LNCAP (cell line): ENCODE results near the gene LDB1.

ENCODE experiments used
- TF ChIP-seq, protein P1 (sequence below): fragments of 450-650 bp; IDR thresholded peaks from 2 replicates; pipeline ENCODE4 v1.5.1; 2017; ENCODE audit warnings: mild to moderate bottlenecking

LDB1 gene

DNA sequence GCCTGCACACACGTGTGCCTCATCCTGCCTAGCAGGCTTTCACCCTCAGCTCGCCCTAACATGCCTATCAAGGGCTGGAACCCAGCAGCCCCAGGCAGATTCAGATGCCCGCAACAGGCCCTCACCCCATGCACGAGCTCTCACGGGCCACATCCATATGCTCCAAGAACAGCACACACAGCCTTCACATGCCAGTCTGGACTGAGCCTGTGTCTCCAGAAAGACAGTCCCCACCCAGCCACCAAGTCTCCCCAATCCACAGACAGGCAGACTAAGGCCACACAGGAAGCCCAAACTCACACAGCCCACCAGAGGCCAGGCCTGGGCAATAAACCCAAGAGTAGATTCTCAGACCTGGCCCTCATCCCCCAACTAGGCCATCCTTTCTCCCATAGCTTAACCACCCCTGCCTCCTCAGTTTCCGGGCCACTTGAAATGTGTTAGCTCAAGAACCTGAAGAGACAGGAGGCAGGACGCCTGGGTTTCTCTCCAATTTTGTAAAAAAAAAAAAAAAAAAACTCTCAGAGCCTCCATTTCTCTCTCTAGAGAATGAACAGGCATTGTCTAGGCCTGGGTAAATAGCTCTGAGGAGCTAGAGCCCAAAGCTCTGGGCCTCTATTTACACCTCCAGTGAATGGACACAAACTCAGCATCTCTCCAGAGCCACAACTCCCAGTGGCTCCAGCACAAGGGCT lies 6.8 kb downstream of the LDB1 start:
- TF ChIP-seq, protein P1, sequence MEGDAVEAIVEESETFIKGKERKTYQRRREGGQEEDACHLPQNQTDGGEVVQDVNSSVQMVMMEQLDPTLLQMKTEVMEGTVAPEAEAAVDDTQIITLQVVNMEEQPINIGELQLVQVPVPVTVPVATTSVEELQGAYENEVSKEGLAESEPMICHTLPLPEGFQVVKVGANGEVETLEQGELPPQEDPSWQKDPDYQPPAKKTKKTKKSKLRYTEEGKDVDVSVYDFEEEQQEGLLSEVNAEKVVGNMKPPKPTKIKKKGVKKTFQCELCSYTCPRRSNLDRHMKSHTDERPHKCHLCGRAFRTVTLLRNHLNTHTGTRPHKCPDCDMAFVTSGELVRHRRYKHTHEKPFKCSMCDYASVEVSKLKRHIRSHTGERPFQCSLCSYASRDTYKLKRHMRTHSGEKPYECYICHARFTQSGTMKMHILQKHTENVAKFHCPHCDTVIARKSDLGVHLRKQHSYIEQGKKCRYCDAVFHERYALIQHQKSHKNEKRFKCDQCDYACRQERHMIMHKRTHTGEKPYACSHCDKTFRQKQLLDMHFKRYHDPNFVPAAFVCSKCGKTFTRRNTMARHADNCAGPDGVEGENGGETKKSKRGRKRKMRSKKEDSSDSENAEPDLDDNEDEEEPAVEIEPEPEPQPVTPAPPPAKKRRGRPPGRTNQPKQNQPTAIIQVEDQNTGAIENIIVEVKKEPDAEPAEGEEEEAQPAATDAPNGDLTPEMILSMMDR = no peak

DNA sequence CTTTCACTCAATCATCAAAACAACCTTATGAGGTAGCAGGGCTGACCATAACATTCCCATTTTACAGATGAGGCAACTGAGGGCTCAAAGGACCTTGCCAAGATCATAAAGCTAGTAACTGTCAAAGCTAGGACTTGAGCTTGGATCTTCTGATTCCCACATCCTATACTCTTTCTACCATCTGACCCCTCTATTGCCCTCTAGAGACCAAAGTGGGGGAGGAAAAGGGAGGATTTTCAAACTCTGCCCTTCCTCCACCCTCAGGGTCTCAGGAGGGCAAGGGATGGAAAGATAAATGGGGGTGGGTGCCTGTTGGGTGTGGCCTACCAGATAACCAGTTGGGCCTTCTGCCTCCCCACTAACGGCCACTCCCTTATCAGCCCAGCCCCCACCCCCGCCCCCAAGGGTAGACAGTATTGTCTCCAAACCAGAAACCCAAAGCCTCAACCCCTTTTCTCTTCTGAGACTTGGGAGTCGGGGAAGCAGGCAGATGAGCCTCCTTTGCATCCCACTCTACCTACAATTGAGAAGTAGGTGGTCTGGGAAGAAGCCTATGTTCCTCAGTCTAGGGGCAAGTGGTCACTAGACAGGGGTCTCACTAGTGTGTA lies 7.9 kb downstream of the LDB1 start:
- TF ChIP-seq, protein P1 = no peak

DNA sequence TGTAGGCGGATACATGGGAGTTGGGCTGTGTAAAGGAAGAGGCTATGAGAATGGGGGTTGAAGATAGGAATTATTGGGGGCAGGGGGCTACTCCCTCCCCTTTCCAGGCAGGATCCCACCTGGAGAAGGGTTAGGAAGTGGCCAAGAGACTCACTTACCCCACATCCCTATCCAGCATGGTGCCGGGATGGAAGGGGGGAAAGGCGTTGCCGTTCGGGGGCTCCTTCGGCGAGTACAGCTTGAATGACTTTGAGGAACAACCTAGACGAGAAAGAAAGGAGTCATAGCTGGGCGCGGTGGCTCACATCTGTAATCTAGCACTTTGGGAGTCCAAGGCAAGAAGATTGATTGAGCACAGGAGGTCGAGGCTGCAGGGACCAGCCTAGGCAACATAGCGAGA lies 8.9 kb downstream of the LDB1 start:
- TF ChIP-seq, protein P1 = no peak

DNA sequence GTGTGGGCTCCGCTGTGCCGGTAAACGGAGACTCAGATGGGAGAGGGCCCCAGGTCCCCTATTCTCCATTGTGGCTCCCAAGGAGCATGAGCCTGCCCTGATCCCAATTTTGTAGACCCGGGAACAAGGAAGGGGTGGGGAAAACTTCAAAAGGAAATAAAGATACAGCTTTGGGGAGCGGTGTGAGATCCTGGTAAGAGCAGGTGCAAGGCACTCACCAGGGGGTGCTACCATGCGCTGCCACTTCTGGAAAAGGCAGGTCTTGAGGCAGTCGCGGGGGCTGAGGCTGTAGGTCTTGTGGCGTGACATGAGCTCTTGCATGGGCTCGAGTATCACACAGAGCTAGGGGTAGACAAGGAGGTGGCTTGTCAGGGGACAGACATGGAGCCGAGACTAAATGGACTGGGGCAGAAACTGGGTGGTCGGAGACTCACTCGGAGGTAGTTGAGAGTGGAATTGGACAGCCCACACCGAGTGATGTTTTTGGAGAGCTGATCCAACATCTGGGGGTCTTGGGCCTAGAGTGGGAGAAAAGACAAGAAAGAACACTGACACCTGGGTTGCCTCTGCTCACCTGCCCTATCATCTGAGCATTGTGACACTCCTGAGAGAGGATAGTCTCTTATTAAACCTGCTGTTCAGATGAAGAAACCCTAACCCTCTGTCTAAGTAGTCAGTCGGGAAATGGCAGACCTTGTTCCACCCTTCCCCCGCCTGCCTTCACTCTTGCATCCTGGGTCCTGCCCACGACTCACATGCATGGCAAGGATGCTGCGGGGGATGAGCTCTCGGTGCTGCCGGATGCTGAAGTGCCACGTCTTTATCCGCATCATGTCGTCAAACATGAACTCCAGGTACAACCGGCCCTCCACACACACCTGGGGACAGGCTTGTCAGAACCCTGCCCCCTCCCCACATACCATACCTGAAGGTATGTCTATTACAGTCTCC lies 10.7 kb downstream of the LDB1 start:
- TF ChIP-seq, protein P1 = no peak

DNA sequence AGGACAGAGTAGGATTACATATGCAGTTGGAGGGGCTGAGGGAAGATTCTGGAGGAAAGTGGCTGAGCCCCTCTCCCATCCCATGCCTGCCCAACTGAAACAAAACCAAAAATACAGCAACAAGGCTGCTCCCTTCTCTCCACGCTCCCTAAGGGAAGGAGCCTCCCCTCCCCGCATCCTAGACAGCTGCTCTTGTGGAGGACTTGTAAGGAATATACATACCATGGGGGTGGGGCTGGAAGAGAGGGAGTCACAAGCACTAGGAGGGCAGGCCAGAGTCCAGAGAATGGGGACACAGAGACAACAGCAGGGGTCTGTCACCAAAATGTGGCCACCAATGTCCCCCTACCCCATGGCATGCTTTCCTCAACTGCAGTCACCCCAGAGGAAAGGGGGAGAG lies 13.2 kb downstream of the LDB1 start:
- TF ChIP-seq, protein P1 = no peak

DNA sequence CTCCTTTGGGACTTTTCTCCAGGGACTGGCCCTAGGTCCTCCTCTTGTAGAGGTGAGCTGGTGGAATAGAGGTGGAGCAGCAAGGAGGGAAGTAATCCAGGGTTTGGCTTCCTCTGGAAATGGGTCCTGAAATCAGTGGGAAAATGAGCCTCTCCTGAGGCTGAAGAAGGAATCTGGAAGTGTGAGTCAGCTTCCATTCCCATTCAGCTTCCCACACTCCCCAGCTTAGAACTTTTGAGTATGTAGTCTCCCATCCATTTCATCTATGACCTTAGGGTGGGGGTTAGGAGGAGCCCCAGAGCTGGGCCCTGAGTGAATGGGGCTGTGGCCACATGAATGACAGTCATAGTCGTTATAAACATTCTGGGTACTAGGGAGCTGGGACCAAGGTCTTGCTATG lies 17.7 kb downstream of the LDB1 start:
- TF ChIP-seq, protein P1 = no peak

DNA sequence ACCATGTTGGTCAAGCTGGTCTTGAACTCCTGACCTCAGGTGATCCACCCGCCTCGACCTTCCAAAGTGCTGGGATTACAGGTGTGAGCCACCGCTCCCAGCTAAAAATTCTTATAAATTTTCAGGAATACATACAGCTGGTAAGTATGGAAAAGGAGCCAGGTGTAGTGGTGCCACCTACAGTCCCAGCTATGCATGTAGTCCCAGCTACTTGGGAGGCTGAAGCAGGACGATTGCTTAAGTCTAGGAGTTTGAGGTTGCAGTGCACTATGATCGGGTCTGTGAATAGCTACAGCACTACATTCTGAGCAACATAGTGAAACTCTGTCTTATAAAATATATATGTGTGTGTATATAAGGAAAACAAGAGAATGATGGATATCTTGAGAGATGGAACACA lies 19.0 kb downstream of the LDB1 start:
- TF ChIP-seq, protein P1 = no peak; the same call in 1 of the 2 replicates
